ACC112 (cell line): Measurements from ENCODE around the gene RAB35.

Experiments used
- H2AFZ ChIP-seq: fragments of 200-600 bp; sonication (generic); one replicate; pipeline ENCODE4 v1.6.0; 2017; ENCODE audit warnings: antibody characterized with exemption, low read length; ENCODE audit not compliant: unreplicated experiment
- H3K27ac ChIP-seq: fragments of 200-600 bp; sonication (generic); 2 replicates; pipeline ENCODE4 v1.5.1; 2014; ENCODE audit warnings: low read depth, mild to moderate bottlenecking, antibody characterized with exemption, low read length, moderate library complexity
- H3K27me3 ChIP-seq: fragments of 200-600 bp; sonication (generic); 2 replicates; pipeline ENCODE4 v1.6.1; 2014; ENCODE audit warnings: mild to moderate bottlenecking, antibody characterized with exemption, low read length, moderate library complexity, mixed read lengths; ENCODE audit not compliant: insufficient read depth
- H3K36me3 ChIP-seq: fragments of 200-600 bp; sonication (generic); 2 replicates; pipeline ENCODE4 v1.6.1; 2016; ENCODE audit warnings: mild to moderate bottlenecking, antibody characterized with exemption, low read length, moderate library complexity, mixed read lengths; ENCODE audit not compliant: insufficient read depth
- H3K4me1 ChIP-seq: fragments of 200-600 bp; sonication (generic); one replicate; pipeline ENCODE4 v1.6.1; 2016; ENCODE audit warnings: low read length, mixed read lengths; ENCODE audit not compliant: insufficient read depth, unreplicated experiment, control insufficient read depth
- H3K4me3 ChIP-seq: fragments of 200-600 bp; sonication (generic); 2 replicates; pipeline ENCODE4 v1.5.1; 2014; ENCODE audit warnings: mild to moderate bottlenecking, low read depth, low read length
- H3K79me2 ChIP-seq: fragments of 200-600 bp; sonication (generic); one replicate; pipeline ENCODE4 v1.6.0; 2016; ENCODE audit warnings: low read length; ENCODE audit not compliant: control insufficient read depth, unreplicated experiment, insufficient read depth

RAB35 gene

GRCh38 chr12:120116441-120116791 is at the start of gene RAB35:
Gene RAB35, minus strand, starts transcription at chr12:120116753. Its CDS starts 103 bp downstream, at chr12:120116650.
- H3K27me3 ChIP-seq: no peaks in the 10 kb centered on the region
- H2AFZ ChIP-seq: no peak within 1 kb of the TSS
- peaks cover 32% of the 10 kb centered on the region for H3K4me1 ChIP-seq
- H3K36me3 ChIP-seq: peaks cover 7% of the 10 kb centered on the region; the same call in 1 of the 2 replicates
- H3K79me2 ChIP-seq: peaks cover 65% of the 10 kb centered on the region
- peak within 1 kb of the TSS; percentile 97 for H3K4me3 ChIP-seq
- peak within 1 kb of the TSS; percentile 71 for H3K27ac ChIP-seq

- Histone ChIP-seq H3K79me2 (no peaks in the 10 kb centered on the region), H3K4me3 (no peak overlapping the region), H2AFZ (no peak overlapping the region), H3K27ac (no peak overlapping the region), H3K4me1 (peaks cover 4% of the 10 kb centered on the region), H3K27me3 (no peaks in the 10 kb centered on the region), H3K36me3 (peaks cover 29% of the 10 kb centered on the region; the same call in 1 of the 2 replicates)
These were observed 47.7 kb upstream of the RAB35 start for GRCh38 chr12:120164293-120164692.

- Histone ChIP-seq H3K4me1 (peaks cover 4% of the 10 kb centered on the region), H3K36me3 (peaks cover 31% of the 10 kb centered on the region; the same call in 1 of the 2 replicates), H2AFZ (no peak overlapping the region), H3K27me3 (no peaks in the 10 kb centered on the region), H3K27ac (no peak overlapping the region), H3K4me3 (no peak overlapping the region), H3K79me2 (no peaks in the 10 kb centered on the region)
These were observed 46.2 kb upstream of the RAB35 start for GRCh38 chr12:120162763-120163162.

GRCh38 chr12:120161852-120162251 is 45.3 kb upstream of the RAB35 start:
- Histone ChIP-seq H3K4me1 (no peaks in the 10 kb centered on the region), H2AFZ (no peak overlapping the region), H3K79me2 (no peaks in the 10 kb centered on the region), H3K27me3 (no peaks in the 10 kb centered on the region), H3K27ac (no peak overlapping the region), H3K36me3 (peaks cover 29% of the 10 kb centered on the region; the same call in 1 of the 2 replicates), H3K4me3 (no peak overlapping the region)

- Histone ChIP-seq H3K4me1 (no peaks in the 10 kb centered on the region), H3K79me2 (no peaks in the 10 kb centered on the region), H3K27me3 (no peaks in the 10 kb centered on the region), H3K4me3 (no peak overlapping the region), H3K36me3 (peaks cover 38% of the 10 kb centered on the region), H2AFZ (no peak overlapping the region), H3K27ac (no peak overlapping the region)
These were observed 43.1 kb upstream of the RAB35 start for GRCh38 chr12:120159509-120160237.

- Histone ChIP-seq H3K4me1 (no peaks in the 10 kb centered on the region), H3K36me3 (peaks cover 44% of the 10 kb centered on the region), H2AFZ (no peak overlapping the region), H3K27me3 (no peaks in the 10 kb centered on the region), H3K27ac (no peak overlapping the region), H3K79me2 (no peaks in the 10 kb centered on the region), H3K4me3 (no peak overlapping the region)
These were observed 41.8 kb upstream of the RAB35 start for GRCh38 chr12:120158351-120158750.

GRCh38 chr12:120157678-120158077 is 41.1 kb upstream of the RAB35 start:
- no peak overlapping the region for H3K27ac ChIP-seq
- no peak overlapping the region for H2AFZ ChIP-seq

GRCh38 chr12:120156315-120157259 is 40.0 kb upstream of the RAB35 start:
- peaks cover 41% of the 10 kb centered on the region for H3K36me3 ChIP-seq
- H3K27ac ChIP-seq: no peak overlapping the region
- H3K4me3 ChIP-seq: no peak overlapping the region
- H2AFZ ChIP-seq: no peak overlapping the region
- H3K4me1 ChIP-seq: no peaks in the 10 kb centered on the region
- no peaks in the 10 kb centered on the region for H3K27me3 ChIP-seq
- H3K79me2 ChIP-seq: no peaks in the 10 kb centered on the region

More at GRCh38 chr12:120157678-120158077, 41.1 kb upstream of the RAB35 start:
- H3K4me3 ChIP-seq: no peak overlapping the region
- no peaks in the 10 kb centered on the region for H3K79me2 ChIP-seq
- peaks cover 44% of the 10 kb centered on the region for H3K36me3 ChIP-seq
- H3K27me3 ChIP-seq: no peaks in the 10 kb centered on the region
- no peaks in the 10 kb centered on the region for H3K4me1 ChIP-seq

- H3K79me2 ChIP-seq: no peaks in the 10 kb centered on the region
- H3K27ac ChIP-seq: no peak overlapping the region
- no peak overlapping the region for H2AFZ ChIP-seq
- H3K36me3 ChIP-seq: peaks cover 37% of the 10 kb centered on the region
- no peak overlapping the region for H3K4me3 ChIP-seq
- H3K27me3 ChIP-seq: no peaks in the 10 kb centered on the region
- H3K4me1 ChIP-seq: no peaks in the 10 kb centered on the region
These were observed 38.5 kb upstream of the RAB35 start for GRCh38 chr12:120155072-120155471.

GRCh38 chr12:120150919-120151525 is 34.5 kb upstream of the RAB35 start:
- H3K79me2 ChIP-seq: no peaks in the 10 kb centered on the region
- no peaks in the 10 kb centered on the region for H3K27me3 ChIP-seq
- peaks cover 26% of the 10 kb centered on the region for H3K36me3 ChIP-seq
- H2AFZ ChIP-seq: no peak overlapping the region
- no peak overlapping the region for H3K27ac ChIP-seq
- H3K4me3 ChIP-seq: no peak overlapping the region
- no peaks in the 10 kb centered on the region for H3K4me1 ChIP-seq
